Vagina (tissue), 2 donors: ENCODE data around the gene SIRPA. TPM values are rescaled to one million over a fixed set of nuclear protein-coding genes. Genes with fewer than 3 reads are reported as not detected.

Experiments used
- DNase-seq, 2 donors: peaks; one replicate each; pipeline ENCODE4 v3.0.0-alpha.2; 2017; ENCODE audit errors: extremely low spot score in 2 of 2
- H3K27ac ChIP-seq: fragments of 200-600 bp; sonication (generic); one replicate; pipeline ENCODE4 v1.5.1; 2019
- H3K27me3 ChIP-seq: fragments of 200-600 bp; sonication (generic); one replicate; pipeline ENCODE4 v1.5.1; 2019
- H3K36me3 ChIP-seq, 2 donors: fragments of 200-600 bp; sonication (generic); one replicate each; pipeline ENCODE4 v1.5.1; 2017 to 2019
- H3K4me1 ChIP-seq: fragments of 200-600 bp; sonication (generic); one replicate; pipeline ENCODE4 v1.5.1; 2019
- H3K4me3 ChIP-seq, 2 donors: fragments of 200-600 bp; sonication (generic); 1 replicate in 1 of 2; 2 replicates in 1 of 2; pipeline ENCODE4 v1.5.1; 2016 to 2019
- H3K9me3 ChIP-seq: fragments of 200-600 bp; sonication (generic); one replicate; pipeline ENCODE4 v1.5.1; 2019
- CTCF ChIP-seq, 3 experiments: fragments of 450-650 bp in 2 of 3; fragments of 200-600 bp in 1 of 3; sonication (generic) in 1 of 3; IDR thresholded peaks; one replicate each; pipeline ENCODE4 v1.5.1; 2017 to 2019; ENCODE audit warnings: antibody characterized with exemption in 3 of 3, mild to moderate bottlenecking in 2 of 3, moderate library complexity in 2 of 3
- POLR2A ChIP-seq, 2 donors: fragments of 450-650 bp; IDR thresholded peaks; one replicate each; pipeline ENCODE4 v1.6.1; 2017; ENCODE audit warnings: antibody characterized with exemption in 2 of 2, mild to moderate bottlenecking in 2 of 2, moderate library complexity in 2 of 2
- POLR2AphosphoS5 ChIP-seq, 2 donors: sonication (generic); formaldehyde crosslinking; IDR thresholded peaks; one replicate each; pipeline ENCODE4 v1.9.0; 2017; ENCODE audit warnings: antibody characterized with exemption in 2 of 2, mild to moderate bottlenecking in 2 of 2, low read depth in 1 of 2; ENCODE audit not compliant: insufficient read depth in 1 of 2
- intact Hi-C: fragments of 100-400 bp; cut with DNase I; formaldehyde crosslinking; loops from one replicate; pipeline ENCODE4 v1.15.1; 2023
- total RNA-seq: library from RNA; depleted of rRNA; stranded (reverse); fragments of >200 nt; gene quantifications from one replicate; pipeline ENCODE4 v1.2.3, GENCODE V29; 2016

The SIRPA gene
- total RNA-seq, 1 donor from 2014 or later: 52.3 TPM

GRCh38 chr20:1933465-1933870, 38.3 kb downstream of the SIRPA start:
- H3K27me3 ChIP-seq: no peaks in the 10 kb centered on the region
- peaks cover 28% of the 10 kb centered on the region for H3K4me1 ChIP-seq
- intact Hi-C loops: no loop called here
- DNase-seq: no peak
- TF ChIP-seq POLR2AphosphoS5 (IDR thresholded peaks at IDR 0.05; ENCODE audit: insufficient read depth in 1 of 2, low read depth in 1 of 2) (peak in 1 of 2 donors; percentile 48), CTCF (IDR thresholded peaks at IDR 0.05) (no peak)
- no peak overlapping the region for H3K27ac ChIP-seq
- no peaks in the 10 kb centered on the region for H3K9me3 ChIP-seq
- no peak overlapping the region for H3K4me3 ChIP-seq
- peaks cover 0 to 8% of the 10 kb centered on the region in 2 donors for H3K36me3 ChIP-seq

GRCh38 chr20:1934156-1934555, 38.9 kb downstream of the SIRPA start:
- H3K4me3 ChIP-seq: no peak overlapping the region
- H3K4me1 ChIP-seq: peaks cover 28% of the 10 kb centered on the region
- H3K27ac ChIP-seq: no peak overlapping the region
- no peaks in the 10 kb centered on the region for H3K27me3 ChIP-seq
- no peaks in the 10 kb centered on the region for H3K9me3 ChIP-seq
- H3K36me3 ChIP-seq: peaks cover 0 to 12% of the 10 kb centered on the region in 2 donors
- no peak for DNase-seq
- intact Hi-C loops: no loop called here
- TF ChIP-seq POLR2A (IDR thresholded peaks at IDR 0.05) (no peak), POLR2AphosphoS5 (IDR thresholded peaks at IDR 0.05; ENCODE audit: insufficient read depth in 1 of 2, low read depth in 1 of 2) (no peak), CTCF (IDR thresholded peaks at IDR 0.05) (no peak)

GRCh38 chr20:1934721-1935573, 39.7 kb downstream of the SIRPA start:
- no peak overlapping the region for H3K4me3 ChIP-seq
- H3K4me1 ChIP-seq: peaks cover 28% of the 10 kb centered on the region
- no peaks in the 10 kb centered on the region for H3K27me3 ChIP-seq
- H3K36me3 ChIP-seq: peaks cover 0 to 12% of the 10 kb centered on the region in 2 donors
- H3K27ac ChIP-seq: no peak overlapping the region
- intact Hi-C loops: no loop called here
- no peak for TF ChIP-seq CTCF (IDR thresholded peaks at IDR 0.05)
- TF ChIP-seq POLR2A (IDR thresholded peaks at IDR 0.05): no peak
- peak; percentile 44 to 77 for TF ChIP-seq POLR2AphosphoS5 (IDR thresholded peaks at IDR 0.05; ENCODE audit: insufficient read depth in 1 of 2, low read depth in 1 of 2)
- H3K9me3 ChIP-seq: no peaks in the 10 kb centered on the region
- DNase-seq: peak in 1 of 2 donors; percentile 97

- Histone ChIP-seq H3K9me3 (no peaks in the 10 kb centered on the region), H3K4me3 (no peak overlapping the region), H3K4me1 (peaks cover 28% of the 10 kb centered on the region), H3K27me3 (no peaks in the 10 kb centered on the region), H3K27ac (no peak overlapping the region), H3K36me3 (peaks cover 0 to 12% of the 10 kb centered on the region in 2 donors)
- DNase-seq: no peak
- intact Hi-C loops: no loop called here
- TF ChIP-seq CTCF (IDR thresholded peaks at IDR 0.05) (no peak), POLR2AphosphoS5 (IDR thresholded peaks at IDR 0.05; ENCODE audit: insufficient read depth in 1 of 2, low read depth in 1 of 2) (no peak), POLR2A (IDR thresholded peaks at IDR 0.05) (no peak)
Observed at GRCh38 chr20:1935696-1936366, 40.6 kb downstream of the SIRPA start.
